Measurements from ENCODE around the gene ELFN1. TPM values are rescaled to one million over a fixed set of nuclear protein-coding genes. Genes with fewer than 3 reads are reported as not detected.

Gene ELFN1
- total RNA-seq, 3 donors from 2014 or later: 0.59 to 1.3 (median 0.96) TPM

GRCh38 chr7:1646391-1646790 is 23.7 kb upstream of the ELFN1 start:
- Histone ChIP-seq H3K27me3 (peaks cover 0 to 55% of the 10 kb centered on the region in 2 donors), H3K4me3 (no peak overlapping the region), H3K9me3 (no peaks in the 10 kb centered on the region), H3K36me3 (no peaks in the 10 kb centered on the region), H3K27ac (no peak overlapping the region), H3K4me1 (no peaks in the 10 kb centered on the region)
- intact Hi-C loops (cut with DNase I; ENCODE audit: low total_unique reads): no loop called here
- no peak for DNase-seq (ENCODE audit: low spot score in 2 of 2)
- TF ChIP-seq CTCF (IDR thresholded peaks at IDR 0.05) (no peak), POLR2AphosphoS5 (IDR thresholded peaks at IDR 0.05) (no peak), POLR2A (IDR thresholded peaks at IDR 0.05) (no peak)

- Histone ChIP-seq H3K4me3 (no peak overlapping the region), H3K9me3 (no peaks in the 10 kb centered on the region), H3K27me3 (peaks cover 0 to 47% of the 10 kb centered on the region in 2 donors), H3K36me3 (no peaks in the 10 kb centered on the region), H3K4me1 (no peaks in the 10 kb centered on the region), H3K27ac (no peak overlapping the region)
- TF ChIP-seq POLR2AphosphoS5 (IDR thresholded peaks at IDR 0.05) (no peak), POLR2A (IDR thresholded peaks at IDR 0.05) (no peak), CTCF (IDR thresholded peaks at IDR 0.05) (no peak)
- intact Hi-C loops (cut with DNase I; ENCODE audit: low total_unique reads): no loop called here
- DNase-seq (ENCODE audit: low spot score in 2 of 2): no peak
Measured at GRCh38 chr7:1646957-1647891, 22.9 kb upstream of the ELFN1 start.

GRCh38 chr7:1647961-1648672 is 22.0 kb upstream of the ELFN1 start:
- TF ChIP-seq CTCF (IDR thresholded peaks at IDR 0.05) (no peak), POLR2A (IDR thresholded peaks at IDR 0.05) (no peak)
- DNase-seq (ENCODE audit: low spot score in 2 of 2): no peak
- Histone ChIP-seq H3K4me3 (peak overlapping the region in 2 of 3 donors; percentile 1 to 11), H3K27ac (no peak overlapping the region), H3K27me3 (peaks cover 0 to 44% of the 10 kb centered on the region in 2 donors), H3K9me3 (no peaks in the 10 kb centered on the region), H3K36me3 (no peaks in the 10 kb centered on the region), H3K4me1 (no peaks in the 10 kb centered on the region)
- intact Hi-C loops (cut with DNase I; ENCODE audit: low total_unique reads): no loop called here

GRCh38 chr7:1649751-1650326 is 20.2 kb upstream of the ELFN1 start:
- Histone ChIP-seq H3K4me3 (no peak overlapping the region), H3K27ac (no peak overlapping the region), H3K9me3 (no peaks in the 10 kb centered on the region), H3K27me3 (peaks cover 0 to 43% of the 10 kb centered on the region in 2 donors), H3K36me3 (no peaks in the 10 kb centered on the region), H3K4me1 (no peaks in the 10 kb centered on the region)
- no peak for DNase-seq (ENCODE audit: low spot score in 2 of 2)
- TF ChIP-seq POLR2A (IDR thresholded peaks at IDR 0.05): no peak
- TF ChIP-seq POLR2AphosphoS5 (IDR thresholded peaks at IDR 0.05): no peak
- TF ChIP-seq CTCF (IDR thresholded peaks at IDR 0.05): no peak
- intact Hi-C loops (cut with DNase I; ENCODE audit: low total_unique reads): loop anchor here (5.0 kb wide), 1 partner anchor 612 kb away; no protein-coding TSS in a partner anchor
